HL-60/S4 treated with retinoic acid at 250 ng/mL for 4 days and 3 days (cell line): ENCODE results near the gene F3.
"Not testable (repeated sequence)": the region's sequence is repeated elsewhere in the genome, so short reads cannot be mapped to it uniquely, and the experiment has no call there.

Source experiments
- in situ Hi-C: fragments of 300-500 bp; cut with MboI; formaldehyde crosslinking; loops from 2 replicates; pipeline ENCODE4 v1.7.0; 2022; ENCODE audit warnings: low sequenced_read_pairs

Gene F3

GRCh38 chr1:94541246-94542087, at the start of gene F3:
TSS of gene F3 (minus strand) at chr1:94541759. CDS start at chr1:94541636, 123 bp downstream.
- in situ Hi-C loops: no loop called here

GRCh38 chr1:94590203-94591137, 48.9 kb upstream of the F3 start:
- in situ Hi-C loops: no loop called here

GRCh38 chr1:94589728-94590127, 48.2 kb upstream of the F3 start:
- in situ Hi-C loops: no loop called here

DNA sequence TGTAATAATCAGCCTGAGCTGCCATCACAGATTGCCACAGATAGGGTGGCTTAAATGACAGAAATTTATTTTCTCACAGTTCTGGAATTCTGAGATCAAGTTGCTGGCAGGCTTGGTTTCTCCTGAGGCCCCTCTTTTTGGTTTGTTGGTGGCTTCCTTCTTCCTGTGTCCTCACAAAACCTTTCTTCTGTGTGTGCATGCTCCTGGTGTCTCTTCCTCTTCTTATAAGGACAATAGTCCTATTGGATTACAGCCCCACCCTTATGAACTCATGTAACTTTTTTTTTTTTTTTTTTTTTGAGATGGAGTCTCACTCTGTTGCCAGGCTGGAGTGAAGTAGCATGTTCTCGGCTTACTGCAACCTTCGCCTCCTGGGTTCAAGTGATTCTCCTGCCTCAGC, 41.0 kb upstream of the F3 start:
- in situ Hi-C loops: no loop called here

DNA sequence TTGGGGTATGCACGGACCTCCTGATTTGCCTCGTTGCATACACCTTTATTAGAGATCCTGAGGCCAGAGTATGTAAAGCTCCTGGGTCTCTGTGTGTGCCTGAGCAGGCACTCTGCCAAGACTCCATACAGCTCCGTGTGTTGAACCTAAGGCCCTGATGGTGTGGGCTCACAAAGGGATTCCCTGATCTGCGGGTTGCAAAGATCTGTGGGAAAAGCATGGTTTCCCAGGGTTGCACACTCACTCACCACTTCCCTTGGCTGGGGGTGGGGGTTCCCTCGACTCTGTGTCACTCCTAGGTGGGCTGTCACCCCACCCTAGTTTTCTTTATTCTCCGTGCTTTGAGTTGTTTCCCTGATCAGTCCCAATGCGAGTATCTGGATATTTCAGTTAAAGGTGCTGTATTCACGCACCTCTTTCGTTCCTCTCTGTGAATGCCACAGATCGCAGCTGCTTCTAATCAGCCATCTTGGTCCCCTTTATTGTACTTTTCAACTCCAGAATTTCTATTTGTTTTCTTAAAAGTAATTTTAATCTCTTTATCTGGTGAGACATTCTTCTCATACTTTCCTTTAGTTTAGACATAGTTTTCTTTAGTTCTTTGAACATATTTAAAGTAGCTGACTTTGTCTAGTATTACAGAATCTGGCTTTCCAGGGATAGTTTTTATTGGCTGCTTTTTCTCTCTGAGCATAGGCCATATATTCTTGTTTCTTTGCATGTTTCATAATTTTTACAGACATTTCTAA, 39.0 kb upstream of the F3 start:
- in situ Hi-C loops: no loop called here

GRCh38 chr1:94579876-94580294, 38.3 kb upstream of the F3 start:
- in situ Hi-C loops: no loop called here

DNA sequence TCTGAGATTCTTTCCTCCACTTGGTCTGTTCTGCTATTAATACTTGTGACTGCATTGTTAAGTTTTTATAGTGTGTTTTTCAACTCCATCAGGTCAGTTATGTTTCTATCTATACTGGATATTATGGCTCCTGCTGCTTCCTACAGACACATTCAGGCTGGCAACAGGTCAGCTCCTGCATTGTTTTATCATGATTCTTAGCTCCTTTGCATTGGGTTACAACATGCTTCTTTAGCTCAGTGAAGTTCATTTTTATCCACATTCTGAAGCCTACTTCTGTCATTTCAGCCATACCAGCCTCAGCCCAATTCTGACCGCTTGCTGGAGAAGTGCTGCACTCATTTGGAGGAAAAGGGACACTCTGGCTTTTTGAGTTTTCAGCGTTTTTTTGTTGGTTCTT, 37.3 kb upstream of the F3 start:
- in situ Hi-C loops: no loop called here

DNA sequence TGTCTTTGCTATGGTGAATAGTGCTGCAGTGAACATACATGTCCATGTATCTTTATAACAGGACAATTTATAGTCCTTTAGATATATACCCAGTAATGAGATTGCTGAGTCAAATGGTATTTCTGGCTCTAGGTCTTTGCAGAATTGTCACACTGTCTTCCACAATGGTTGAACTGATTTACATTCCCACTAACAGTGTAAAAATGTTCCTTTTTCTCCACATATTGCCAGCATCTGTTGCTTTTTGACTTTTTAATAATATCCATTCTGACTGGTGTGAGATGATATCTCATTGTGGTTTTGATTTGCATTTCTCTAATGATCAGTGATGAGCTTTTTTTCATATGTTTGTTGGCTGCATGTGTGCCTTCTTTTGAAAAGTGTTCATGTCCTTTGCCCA, 32.4 kb upstream of the F3 start:
- in situ Hi-C loops: not testable (repeated sequence)

DNA sequence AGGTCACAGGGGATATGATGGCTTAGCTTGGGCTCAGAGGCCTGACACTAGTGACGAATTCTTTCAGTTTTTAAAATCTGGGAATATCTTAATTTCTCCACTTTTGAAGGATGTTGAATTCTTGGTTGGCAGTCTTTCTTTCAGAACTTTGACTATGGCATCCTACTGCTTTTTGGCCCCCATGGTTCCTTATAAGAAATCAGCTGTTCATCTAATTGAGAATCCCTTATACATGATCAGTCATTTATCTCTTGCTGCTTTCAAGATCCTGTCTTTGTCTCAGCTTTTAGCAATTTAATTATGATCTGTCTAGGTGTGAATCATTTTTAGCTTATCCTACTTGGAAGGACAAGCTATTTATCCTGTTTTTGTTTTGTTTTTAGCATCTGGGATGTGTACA, 31.2 kb upstream of the F3 start:
- in situ Hi-C loops: no loop called here

GRCh38 chr1:94570965-94571364, 29.4 kb upstream of the F3 start:
- in situ Hi-C loops: not testable (repeated sequence)

DNA sequence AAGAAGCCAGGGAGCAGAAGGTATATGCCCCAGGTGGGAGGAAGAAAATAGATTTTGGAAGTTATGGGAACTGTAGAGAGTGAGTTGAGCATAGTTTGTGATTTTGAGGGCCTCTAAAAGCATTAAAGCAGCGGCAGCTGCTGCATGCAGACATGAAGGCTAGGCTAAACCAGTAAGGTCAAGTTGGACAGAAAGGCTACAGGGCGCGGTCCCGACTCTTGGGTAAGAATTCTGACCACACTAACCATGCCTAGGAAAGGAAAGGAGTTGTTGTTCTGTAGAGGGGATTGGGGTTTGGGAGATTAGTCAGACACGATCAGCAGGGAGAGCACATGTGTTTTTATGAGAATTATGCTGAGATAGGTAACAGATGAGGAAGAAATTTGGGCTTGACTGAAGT, 27.2 kb upstream of the F3 start:
- in situ Hi-C loops: not testable (repeated sequence)

GRCh38 chr1:94567975-94568607, 26.5 kb upstream of the F3 start:
- in situ Hi-C loops: not testable (repeated sequence)

DNA sequence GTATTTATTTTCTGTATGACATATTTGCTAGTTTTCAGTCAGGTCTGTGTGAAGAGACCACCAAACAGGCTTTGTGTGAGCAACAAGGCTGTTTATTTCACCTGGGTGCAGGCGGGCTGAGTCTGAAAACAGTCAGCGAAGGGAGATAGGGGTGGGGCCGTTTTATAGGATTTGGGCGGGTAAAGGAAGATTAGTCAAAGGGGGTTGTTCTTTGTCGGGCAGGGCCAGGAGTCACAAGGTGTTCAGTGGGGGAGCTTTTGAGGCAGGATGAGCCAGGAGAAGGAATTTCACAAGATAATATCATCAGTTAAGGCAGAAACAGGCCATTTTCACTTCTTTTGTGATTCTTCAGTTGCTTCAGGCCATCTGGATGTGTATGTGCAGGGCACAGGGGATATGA, 24.9 kb upstream of the F3 start:
- in situ Hi-C loops: not testable (repeated sequence)

GRCh38 chr1:94565901-94566300, 24.3 kb upstream of the F3 start:
- in situ Hi-C loops: no loop called here

DNA sequence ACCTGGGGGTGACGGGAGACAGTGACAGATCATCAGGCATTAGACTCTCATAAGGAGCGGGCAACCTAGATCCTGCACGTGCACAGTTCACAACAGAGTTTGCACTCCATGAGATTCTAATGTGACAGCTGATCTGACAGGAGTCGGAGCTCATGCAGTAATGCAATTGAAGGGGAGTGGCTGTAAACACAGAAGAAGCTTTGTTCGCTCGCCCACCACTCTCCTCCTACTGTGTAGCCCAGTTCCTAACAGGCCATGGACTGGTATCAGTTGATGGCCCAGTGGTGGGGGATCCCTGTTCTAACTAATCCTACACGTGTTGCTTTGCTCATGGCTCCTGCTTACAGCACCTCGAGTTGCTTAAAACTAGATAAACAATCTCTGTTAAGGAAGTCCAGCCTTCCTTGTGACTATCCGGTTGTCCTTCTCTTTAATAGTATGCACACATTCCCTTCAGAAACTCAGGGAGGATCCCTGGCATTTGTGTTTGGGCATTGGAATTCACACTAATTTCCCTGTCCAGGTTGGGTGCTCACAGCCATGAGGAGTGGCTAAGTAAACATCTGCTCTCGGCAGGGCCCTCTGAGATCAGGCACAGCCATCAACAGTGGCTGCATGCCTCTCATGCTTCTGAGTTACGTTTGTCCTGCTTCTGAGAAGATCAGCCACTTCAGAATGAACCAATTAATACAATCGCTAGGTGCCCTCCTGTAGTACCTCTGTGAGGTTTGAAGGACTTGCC, 21.1 kb upstream of the F3 start:
- in situ Hi-C loops: no loop called here

GRCh38 chr1:94560333-94560732, 18.8 kb upstream of the F3 start:
- in situ Hi-C loops: no loop called here

GRCh38 chr1:94559921-94560320, 18.4 kb upstream of the F3 start:
- in situ Hi-C loops: no loop called here

GRCh38 chr1:94555091-94555490, 13.5 kb upstream of the F3 start:
- in situ Hi-C loops: no loop called here

GRCh38 chr1:94554580-94554979, 13.0 kb upstream of the F3 start:
- in situ Hi-C loops: no loop called here

GRCh38 chr1:94553931-94554330, 12.4 kb upstream of the F3 start:
- in situ Hi-C loops: no loop called here
